HepG2 (cell line): ENCODE measurements around the gene F12. TPM values are rescaled to one million over a fixed set of nuclear protein-coding genes. Genes with fewer than 3 reads are reported as not detected.
A peak's percentile ranks its signal among the peaks of the same experiment; 100 is the strongest.

Source experiments
- ATAC-seq: fragments of 200-7000 bp; cut with Tn5 transposase; 3 replicates; pipeline ENCODE4 v1.9.1; 2020; ENCODE audit warnings: mild to moderate bottlenecking, moderate library complexity
- BruUV-seq: library from RNA; stranded (reverse); fragments of 400-500 nt; replicated peaks from 2 replicates; lab custom pipeline; 2021; lab: Mats Ljungman, UMichigan
- CTCF ChIA-PET: fragments of 300-600 bp; formaldehyde crosslinking; extraction: SDS; loops from one replicate; lab custom pipeline; 2021; ENCODE audit warnings: low total read pairs, inconsistent platforms, low intra/inter-chr PET ratio; lab: Yijun Ruan, JAX
- POLR2A ChIA-PET: fragments of 350-600 bp; sonication (Branson Sonifier 250); formaldehyde crosslinking; loops from one replicate; lab custom pipeline; 2020; ENCODE audit warnings: antibody characterized with exemption, inconsistent platforms; lab: Yijun Ruan, JAX
- DNase-seq: peaks from one replicate; pipeline ENCODE4 v3.0.0-alpha.2; 2015; ENCODE audit warnings: low spot score
- FAIRE-seq: peaks from 3 replicates; lab custom pipeline; 2011; peaks lifted over from hg19 to GRCh38; lab: Jason Lieb, UNC
- H2AFZ ChIP-seq: one replicate; pipeline ENCODE4 v1.6.1; 2011; ENCODE audit warnings: low read length, inconsistent platforms
- H3K27ac ChIP-seq: fragments of 300-600 bp; 3 replicates; pipeline ENCODE4 v1.8.0; 2011; ENCODE audit warnings: mixed run types, mild to moderate bottlenecking, mixed read lengths, low read length, inconsistent platforms; ENCODE audit not compliant: insufficient read depth; ENCODE audit errors: extremely low read length
- H3K27me3 ChIP-seq, 2 experiments: fragments of 200-600 bp in 1 of 2; 2 replicates in 1 of 2; 3 replicates in 1 of 2; pipeline versions ENCODE4 v1.6.0 to v1.8.0; 2011; ENCODE audit warnings: low read length in 2 of 2, mild to moderate bottlenecking in 2 of 2, moderate library complexity in 2 of 2, inconsistent platforms in 1 of 2; ENCODE audit not compliant: insufficient read depth in 2 of 2, control insufficient read depth in 1 of 2
- H3K36me3 ChIP-seq, 2 experiments: fragments of 200-600 bp in 1 of 2; replicated peaks in 1 of 2; 2 replicates in 1 of 2; 3 replicates in 1 of 2; pipeline versions ENCODE4 v1.5.1 to v1.8.0; 2011; ENCODE audit warnings: low read length in 2 of 2, inconsistent platforms in 1 of 2; ENCODE audit not compliant: insufficient read depth in 2 of 2, control insufficient read depth in 1 of 2
- H3K4me1 ChIP-seq: 2 replicates; pipeline ENCODE4 v1.5.1; 2012; ENCODE audit warnings: low read length, inconsistent platforms; ENCODE audit not compliant: insufficient read depth
- H3K4me2 ChIP-seq: 2 replicates; pipeline ENCODE4 v1.6.0; 2011; ENCODE audit warnings: low read depth, low read length, inconsistent platforms
- H3K4me3 ChIP-seq, 3 experiments: fragments of 200-600 bp in 1 of 3; sonication (generic), shearing (Covaris generic) in 1 of 3; replicated peaks in 1 of 3; 2 replicates each; pipeline ENCODE4 v1.5.1; 2011 to 2016; ENCODE audit warnings: low read length in 3 of 3, inconsistent platforms in 2 of 3, low read depth in 2 of 3, mild to moderate bottlenecking in 2 of 3, control low read depth in 1 of 3, mixed read lengths in 1 of 3; ENCODE audit not compliant: insufficient read depth in 1 of 3
- H3K79me2 ChIP-seq: one replicate; pipeline ENCODE4 v1.6.1; 2011; ENCODE audit warnings: low read length, inconsistent platforms; ENCODE audit not compliant: insufficient read depth
- H3K9ac ChIP-seq: 2 replicates; pipeline ENCODE4 v1.6.0; 2011; ENCODE audit warnings: mild to moderate bottlenecking, low read depth, low read length, inconsistent platforms; ENCODE audit not compliant: insufficient read depth
- H3K9me3 ChIP-seq: 2 replicates; pipeline ENCODE4 v1.5.1; 2012; ENCODE audit warnings: mild to moderate bottlenecking, low read length
- H4K20me1 ChIP-seq: 2 replicates; pipeline ENCODE4 v1.6.0; 2011; ENCODE audit warnings: inconsistent platforms, mild to moderate bottlenecking, low read length, moderate library complexity; ENCODE audit not compliant: insufficient read depth
- AGO1 ChIP-seq: fragments of 200-400 bp; formaldehyde crosslinking; IDR thresholded peaks from 2 replicates; pipeline ENCODE4 v1.6.1; 2017; ENCODE audit warnings: mild to moderate bottlenecking, low read depth, low read length, moderate library complexity; ENCODE audit not compliant: poor library complexity, severe bottlenecking
- AKAP8 ChIP-seq: sonication (generic); formaldehyde crosslinking; IDR thresholded peaks from 2 replicates; pipeline ENCODE4 v1.5.1; 2020; ENCODE audit warnings: mild to moderate bottlenecking, missing genetic modification reagents
- CHD2 ChIP-seq: IDR thresholded peaks from 2 replicates; pipeline ENCODE4 v1.6.1; 2011; ENCODE audit warnings: low read depth, low read length, improper control_type of control experiment
- MAX ChIP-seq: IDR thresholded peaks from 2 replicates; pipeline ENCODE4 v1.6.1; 2012; ENCODE audit warnings: inconsistent platforms
- POLR2G ChIP-seq: fragments of 200-400 bp; formaldehyde crosslinking; IDR thresholded peaks from 2 replicates; pipeline ENCODE4 v1.6.1; 2018; ENCODE audit warnings: mild to moderate bottlenecking, low read depth, low read length, moderate library complexity
- RBM22 ChIP-seq: fragments of 200-400 bp; formaldehyde crosslinking; optimal IDR thresholded peaks from 2 replicates; pipeline ENCODE3; 2017; ENCODE audit warnings: mild to moderate bottlenecking, low read length, moderate library complexity
- SAFB2 ChIP-seq: sonication (generic); formaldehyde crosslinking; IDR thresholded peaks from 2 replicates; pipeline ENCODE4 v1.5.1; 2020; ENCODE audit warnings: missing genetic modification reagents, low read depth, mild to moderate bottlenecking, borderline replicate concordance
- TEAD3 ChIP-seq: optimal IDR thresholded peaks from 2 replicates; pipeline ENCODE3; 2016; ENCODE audit warnings: borderline replicate concordance
- WGBS: methylation state at CpG from one replicate; pipeline ENCODE4 v1.1.6; 2017; ENCODE audit warnings: low lambda C conversion rate; 5-methylcytosine and 5-hydroxymethylcytosine counted together
- in situ Hi-C: cut with HindIII; loops from 2 replicates; pipeline ENCODE4 v1.10.0; 2017; ENCODE audit warnings: low pct_unique_long_range_greater_than_20kb; ENCODE audit not compliant: extremely low pct_ligation_motif_present
- intact Hi-C: fragments of 100-400 bp; cut with micrococcal nuclease; formaldehyde crosslinking; loops from one replicate; pipeline ENCODE4 v1.10.0; 2022; ENCODE audit not compliant: unreplicated experiment
- polyA plus RNA-seq, 8 experiments: library from polyadenylated mRNA; depleted of rRNA in 3 of 8; stranded (reverse) in 7 of 8; unstranded in 1 of 8; fragments of >200 nt; fragmentation: Illumina TruSeq in 4 of 8; extraction: Trizol in 4 of 8; gene quantifications; 2 replicates each; pipeline versions ENCODE4 v1.2.1 to v1.2.3, GENCODE V29; 2011 to 2016; ENCODE audit warnings: low read depth in 4 of 8, missing spikeins in 1 of 8, mixed read lengths in 1 of 8; ENCODE audit not compliant: insufficient read depth in 1 of 8
- total RNA-seq, 5 experiments: library from RNA; depleted of rRNA; stranded (reverse); fragments of >200 nt; fragmentation: Illumina TruSeq; extraction: Trizol; gene quantifications; 2 replicates each; pipeline ENCODE4 v1.2.3, GENCODE V29; 2016; ENCODE audit warnings: low read depth in 1 of 5

F12 gene
- total and polyA plus RNA-seq, 2 of the 13 experiments (the other 11 are each of a cell fraction or from before 2014, with no cell fraction given) = 2.5 to 3.0 TPM

- no TSS peak for BruUV-seq
- in situ Hi-C loops = loop anchor here (5.0 kb wide), 1 partner anchor 132 kb away; the partner anchor contains the start of gene MXD3
Observed at GRCh38 chr5:177444106-177445051, 35.0 kb upstream of the F12 start.

More at GRCh38 chr5:177444106-177445051, 35.0 kb upstream of the F12 start:
- DNase-seq (no peak), ATAC-seq (no peak), FAIRE-seq (no peak)
- Histone ChIP-seq H2AFZ (no peak overlapping the region), H3K9ac (no peak overlapping the region), H3K4me2 (no peak overlapping the region), H3K9me3 (no peaks in the 10 kb centered on the region), H3K27me3 (no peaks in the 10 kb centered on the region), H3K4me3 (no peak overlapping the region), H3K27ac (no peak overlapping the region), H3K79me2 (no peaks in the 10 kb centered on the region), H3K36me3 (0 out of 5 replicates have a peak, but pooled peaks cover 0 to 8% of the 10 kb centered on the region in 2 experiments), H4K20me1 (peaks cover 2% of the 10 kb centered on the region; the same call in 1 of the 2 replicates), H3K4me1 (peaks cover 41% of the 10 kb centered on the region)
- POLR2A ChIA-PET = interaction anchor here (1.5 to 3.3 kb wide), 2 partner anchors 11 to 17 kb away, joined by 8 to 19 read pairs; partner anchors contain the start of gene GRK6
- CTCF ChIA-PET = no interaction called here
- peak; percentile 17 for TF ChIP-seq RBM22
- TF ChIP-seq MAX = 0 out of 2 replicates have a peak, but pooled peaks have one; percentile 8
- TF ChIP-seq CHD2 = no peak
- TF ChIP-seq AGO1 = peak; percentile 3
- TF ChIP-seq AKAP8 (CRISPR knock-in tag) = peak; percentile 28
- no peak for TF ChIP-seq SAFB2
- peak; percentile 18 for TF ChIP-seq TEAD3
- peak; percentile 28 for TF ChIP-seq POLR2G
- intact Hi-C loops = loop anchor here (5.0 kb wide), 1 partner anchor 117 kb away; no protein-coding TSS in a partner anchor
- 98% methylated on average over 7 of the region's 7 CpGs for WGBS
